Trophoblast cell (in vitro differentiated cells and primary cell): ENCODE data around the gene TCF20.

Source experiments
- DNase-seq, 2 donors: peaks; one replicate each; pipeline ENCODE4 v3.0.0-alpha.2; 2016
- H2AFZ ChIP-seq: 2 replicates; pipeline ENCODE4 v1.6.1; 2013; ENCODE audit warnings: low read length, moderate library complexity, mild to moderate bottlenecking; ENCODE audit not compliant: insufficient read depth, poor library complexity
- H2AK5ac ChIP-seq: 2 replicates; pipeline ENCODE4 v1.6.1; 2013; ENCODE audit warnings: mild to moderate bottlenecking, low read length
- H2BK120ac ChIP-seq: 2 replicates; pipeline ENCODE4 v1.6.1; 2013; ENCODE audit warnings: low read length, mild to moderate bottlenecking, moderate library complexity; ENCODE audit not compliant: insufficient read depth, poor library complexity
- H2BK12ac ChIP-seq: 2 replicates; pipeline ENCODE4 v1.6.1; 2013; ENCODE audit warnings: mild to moderate bottlenecking, low read length, moderate library complexity
- H2BK5ac ChIP-seq: 2 replicates; pipeline ENCODE4 v1.6.1; 2013; ENCODE audit warnings: low read length, low read depth, moderate library complexity, mild to moderate bottlenecking; ENCODE audit not compliant: poor library complexity
- H3K14ac ChIP-seq: 2 replicates; pipeline ENCODE4 v1.6.1; 2013; ENCODE audit warnings: mild to moderate bottlenecking, low read length
- H3K18ac ChIP-seq: 2 replicates; pipeline ENCODE4 v1.6.1; 2013; ENCODE audit warnings: mild to moderate bottlenecking, low read length
- H3K23ac ChIP-seq: 2 replicates; pipeline ENCODE4 v1.6.1; 2013; ENCODE audit warnings: low read length
- H3K27ac ChIP-seq: 2 replicates; pipeline ENCODE4 v1.5.1; 2013; ENCODE audit warnings: low read depth, mild to moderate bottlenecking, inconsistent platforms, low read length, moderate library complexity
- H3K27me3 ChIP-seq: 2 replicates; pipeline ENCODE4 v1.6.1; 2013; ENCODE audit warnings: inconsistent platforms, mild to moderate bottlenecking, low read length, moderate library complexity; ENCODE audit not compliant: insufficient read depth
- H3K36me3 ChIP-seq, 2 experiments: 1 replicate in 1 of 2; 2 replicates in 1 of 2; pipeline ENCODE4 v1.6.1; 2013; ENCODE audit warnings: low read length in 2 of 2, mild to moderate bottlenecking in 2 of 2, moderate library complexity in 1 of 2; ENCODE audit not compliant: insufficient read depth in 2 of 2, control insufficient read depth in 1 of 2
- H3K4ac ChIP-seq: 2 replicates; pipeline ENCODE4 v1.6.1; 2013; ENCODE audit warnings: low read depth, mild to moderate bottlenecking, low read length, moderate library complexity
- H3K4me1 ChIP-seq, 2 experiments: 1 replicate in 1 of 2; 2 replicates in 1 of 2; pipeline ENCODE4 v1.6.1; 2013; ENCODE audit warnings: low read length in 2 of 2, mild to moderate bottlenecking in 2 of 2, moderate library complexity in 1 of 2; ENCODE audit not compliant: insufficient read depth in 2 of 2, control insufficient read depth in 1 of 2
- H3K4me2 ChIP-seq: 2 replicates; pipeline ENCODE4 v1.6.1; 2013; ENCODE audit warnings: inconsistent platforms, mild to moderate bottlenecking, low read length, moderate library complexity
- H3K4me3 ChIP-seq: 2 replicates; pipeline ENCODE4 v1.5.1; 2013; ENCODE audit warnings: mild to moderate bottlenecking, low read depth, low read length, inconsistent platforms
- H3K79me1 ChIP-seq: one replicate; pipeline ENCODE4 v1.6.1; 2013; ENCODE audit warnings: low read length
- H3K79me2 ChIP-seq: 2 replicates; pipeline ENCODE4 v1.6.1; 2013; ENCODE audit warnings: low read length, mild to moderate bottlenecking; ENCODE audit not compliant: control insufficient read depth, insufficient read depth, poor library complexity
- H3K9ac ChIP-seq: 2 replicates; pipeline ENCODE4 v1.6.1; 2013; ENCODE audit warnings: mild to moderate bottlenecking, low read length
- H3K9me3 ChIP-seq: 2 replicates; pipeline ENCODE4 v1.6.1; 2013; ENCODE audit warnings: low read depth, mild to moderate bottlenecking, control low read depth, inconsistent platforms, low read length; ENCODE audit not compliant: insufficient read depth
- H4K12ac ChIP-seq: 2 replicates; pipeline ENCODE4 v1.6.1; 2013; ENCODE audit warnings: low read depth, mild to moderate bottlenecking, low read length, moderate library complexity
- H4K8ac ChIP-seq: 2 replicates; pipeline ENCODE4 v1.6.1; 2013; ENCODE audit warnings: low read depth, mild to moderate bottlenecking, low read length, moderate library complexity
- H4K91ac ChIP-seq: one replicate; pipeline ENCODE4 v1.6.1; 2013; ENCODE audit warnings: low read depth, mild to moderate bottlenecking, low read length, moderate library complexity
- WGBS: extraction: QIAGEN DNeasy Blood & Tissue Kit; methylation state at CpG from one replicate; pipeline ENCODE4 v1.1.7; 2013; ENCODE audit warnings: missing lambda C conversion rate; ENCODE audit not compliant: insufficient read length, insufficient coverage; ENCODE audit errors: extremely low coverage; 5-methylcytosine and 5-hydroxymethylcytosine counted together

Gene TCF20

GRCh38 chr22:42256220-42256619 lies 14.2 kb downstream of the TCF20 start:
- Histone ChIP-seq H2BK12ac (no peak overlapping the region), H3K9ac (no peak overlapping the region), H3K18ac (no peak overlapping the region), H2BK120ac (no peak overlapping the region), H2AK5ac (no peak overlapping the region), H3K27me3 (no peaks in the 10 kb centered on the region), H3K4me2 (no peak overlapping the region), H3K79me2 (peaks cover 5% of the 10 kb centered on the region), H4K91ac (no peak overlapping the region), H3K23ac (no peak overlapping the region), H2BK5ac (no peak overlapping the region), H4K8ac (no peak overlapping the region), H3K14ac (no peak overlapping the region), H3K9me3 (no peaks in the 10 kb centered on the region), H3K36me3 (no peaks in the 10 kb centered on the region), H3K4me3 (no peak overlapping the region), H3K79me1 (no peaks in the 10 kb centered on the region), H4K12ac (no peak overlapping the region), H3K4ac (no peak overlapping the region), H3K27ac (no peak overlapping the region), H3K4me1 (peaks cover 6 to 12% of the 10 kb centered on the region in 2 experiments), H2AFZ (no peak overlapping the region)
- no CpG with 5 or more reads among the region's 2 CpGs for WGBS
- DNase-seq, result no peak

DNA sequence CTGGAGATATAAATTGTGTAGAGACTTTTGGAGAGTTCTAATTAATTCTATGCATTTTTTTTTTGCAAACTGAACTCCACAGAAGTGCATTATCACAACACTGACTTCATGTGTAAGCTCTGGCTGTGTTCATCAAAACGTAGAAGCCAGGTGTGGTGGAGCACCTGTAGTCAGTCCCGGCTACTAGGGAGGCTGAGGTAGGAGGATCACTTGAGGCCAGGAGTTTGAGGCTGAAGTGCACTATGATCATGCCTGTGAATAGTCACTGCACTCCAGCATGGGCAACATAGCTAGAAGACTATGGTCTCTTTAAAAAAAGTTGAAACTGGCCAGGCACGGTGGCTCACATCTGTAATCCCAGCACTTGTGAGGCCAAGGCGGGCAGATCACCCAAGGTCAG lies 20.6 kb downstream of the TCF20 start:
- no peak overlapping the region for H4K8ac ChIP-seq
- WGBS, result no CpG with 5 or more reads among the region's 4 CpGs

DNA sequence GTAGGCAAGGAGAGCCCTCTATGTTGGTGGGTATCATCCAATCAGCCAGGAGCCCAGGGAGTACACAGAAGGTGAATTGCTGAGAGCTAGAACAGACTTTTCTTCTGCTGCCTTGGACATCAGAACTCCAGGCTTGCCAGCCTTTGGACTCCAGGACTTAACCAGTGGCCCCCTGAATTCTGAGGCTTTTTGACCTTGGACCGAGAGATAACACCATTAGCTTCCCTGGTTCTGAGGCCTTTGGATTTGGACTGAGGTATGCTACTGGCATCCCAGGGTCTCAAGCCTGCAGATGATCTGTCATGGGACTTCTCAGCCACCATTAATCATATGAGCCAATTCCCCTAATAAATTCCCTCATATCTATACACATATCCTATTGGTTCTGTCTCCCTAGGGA lies 21.5 kb downstream of the TCF20 start:
- WGBS, result no CpG with 5 or more reads among the region's 1 CpG
- DNase-seq, result no peak
- H3K18ac ChIP-seq, result no peak overlapping the region
- no peak overlapping the region for H3K14ac ChIP-seq
- no peak overlapping the region for H2BK5ac ChIP-seq
- no peak overlapping the region for H3K9ac ChIP-seq
- H2AFZ ChIP-seq, result no peak overlapping the region
- no peaks in the 10 kb centered on the region for H3K4me1 ChIP-seq
- no peaks in the 10 kb centered on the region for H3K36me3 ChIP-seq
- H3K27me3 ChIP-seq, result no peaks in the 10 kb centered on the region
- H2BK120ac ChIP-seq, result no peak overlapping the region
- H3K4me2 ChIP-seq, result no peak overlapping the region
- no peaks in the 10 kb centered on the region for H3K9me3 ChIP-seq
- H3K79me1 ChIP-seq, result no peaks in the 10 kb centered on the region
- H3K79me2 ChIP-seq, result no peaks in the 10 kb centered on the region
- no peak overlapping the region for H2BK12ac ChIP-seq
- no peak overlapping the region for H4K12ac ChIP-seq
- no peak overlapping the region for H4K8ac ChIP-seq
- no peak overlapping the region for H4K91ac ChIP-seq
- H3K4ac ChIP-seq, result no peak overlapping the region
- no peak overlapping the region for H2AK5ac ChIP-seq
- H3K4me3 ChIP-seq, result no peak overlapping the region
- H3K23ac ChIP-seq, result no peak overlapping the region
- no peak overlapping the region for H3K27ac ChIP-seq

More for the DNA sequence above, 20.6 kb downstream of the TCF20 start:
- no peaks in the 10 kb centered on the region for H3K79me1 ChIP-seq
- H3K27ac ChIP-seq, result no peak overlapping the region
- H3K14ac ChIP-seq, result no peak overlapping the region
- H2BK5ac ChIP-seq, result no peak overlapping the region
- no peaks in the 10 kb centered on the region for H3K9me3 ChIP-seq
- H2BK120ac ChIP-seq, result no peak overlapping the region
- H3K4me2 ChIP-seq, result no peak overlapping the region
- H3K4me1 ChIP-seq, result no peaks in the 10 kb centered on the region
- no peak overlapping the region for H2AFZ ChIP-seq
- no peak overlapping the region for H4K91ac ChIP-seq
- H2AK5ac ChIP-seq, result no peak overlapping the region
- H2BK12ac ChIP-seq, result no peak overlapping the region
- H3K4ac ChIP-seq, result no peak overlapping the region
- DNase-seq, result no peak
- H3K79me2 ChIP-seq, result no peaks in the 10 kb centered on the region
- H3K18ac ChIP-seq, result no peak overlapping the region
- H3K27me3 ChIP-seq, result no peaks in the 10 kb centered on the region
- no peak overlapping the region for H3K23ac ChIP-seq
- H3K4me3 ChIP-seq, result no peak overlapping the region
- H3K9ac ChIP-seq, result no peak overlapping the region
- no peaks in the 10 kb centered on the region for H3K36me3 ChIP-seq
- H4K12ac ChIP-seq, result no peak overlapping the region

DNA sequence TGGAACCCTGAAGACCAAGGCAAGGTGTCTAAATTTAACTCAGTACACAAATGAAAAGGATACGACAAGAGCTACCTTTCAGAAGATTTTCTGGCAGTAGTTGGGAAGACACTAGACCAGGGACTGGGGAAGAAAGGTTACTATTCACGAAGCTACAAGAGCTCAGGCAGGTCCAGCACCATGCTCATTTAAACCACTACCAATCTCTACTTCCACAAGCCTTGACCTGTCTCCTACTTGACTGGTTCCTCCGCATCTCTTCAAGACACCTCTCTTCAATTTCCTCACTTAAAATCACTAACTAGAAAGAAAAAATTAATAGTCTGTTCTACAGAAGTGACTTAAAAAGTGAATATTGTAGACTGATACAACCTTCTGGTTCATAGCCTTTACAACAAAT lies 22.9 kb downstream of the TCF20 start:
- no peak overlapping the region for H3K23ac ChIP-seq
- no peak overlapping the region for H4K8ac ChIP-seq
- H2BK12ac ChIP-seq, result no peak overlapping the region
- H2BK5ac ChIP-seq, result no peak overlapping the region
- H3K79me2 ChIP-seq, result no peaks in the 10 kb centered on the region
- no peak overlapping the region for H3K27ac ChIP-seq
- H3K79me1 ChIP-seq, result no peaks in the 10 kb centered on the region
- no peak overlapping the region for H3K4ac ChIP-seq
- H3K4me2 ChIP-seq, result no peak overlapping the region
- no CpG with 5 or more reads among the region's 3 CpGs for WGBS
- H3K9ac ChIP-seq, result no peak overlapping the region
- no peak overlapping the region for H4K91ac ChIP-seq
- no peak for DNase-seq
- H3K18ac ChIP-seq, result no peak overlapping the region
- H3K4me1 ChIP-seq, result no peaks in the 10 kb centered on the region
- H2AK5ac ChIP-seq, result no peak overlapping the region
- H3K36me3 ChIP-seq, result no peaks in the 10 kb centered on the region
- H2AFZ ChIP-seq, result no peak overlapping the region
- no peak overlapping the region for H2BK120ac ChIP-seq
- H3K9me3 ChIP-seq, result no peaks in the 10 kb centered on the region
- no peak overlapping the region for H3K14ac ChIP-seq
- H3K27me3 ChIP-seq, result no peaks in the 10 kb centered on the region
- H4K12ac ChIP-seq, result no peak overlapping the region
- H3K4me3 ChIP-seq, result no peak overlapping the region

- Histone ChIP-seq H3K4ac (peak overlapping the region; percentile 76), H3K79me2 (no peaks in the 10 kb centered on the region), H3K27me3 (no peaks in the 10 kb centered on the region), H2BK5ac (no peak overlapping the region), H3K27ac (no peak overlapping the region), H3K4me1 (no peaks in the 10 kb centered on the region), H3K18ac (no peak overlapping the region), H2BK120ac (no peak overlapping the region), H4K8ac (no peak overlapping the region), H4K91ac (no peak overlapping the region), H3K4me3 (no peak overlapping the region), H3K4me2 (no peak overlapping the region), H3K36me3 (no peaks in the 10 kb centered on the region), H4K12ac (no peak overlapping the region), H2AK5ac (no peak overlapping the region), H2BK12ac (no peak overlapping the region), H3K9me3 (no peaks in the 10 kb centered on the region), H3K79me1 (no peaks in the 10 kb centered on the region), H2AFZ (no peak overlapping the region), H3K23ac (no peak overlapping the region), H3K14ac (no peak overlapping the region), H3K9ac (no peak overlapping the region)
- no peak for DNase-seq
Measured at GRCh38 chr22:42243802-42244060, 26.7 kb downstream of the TCF20 start.
